Mucosa of stomach (tissue), 1 donor: Measurements from ENCODE around the gene ACTRT3.

ENCODE experiments used
- H3K27me3 ChIP-seq: one replicate; pipeline ENCODE4 v1.7.0; 2013; ENCODE audit warnings: mild to moderate bottlenecking, low read length; ENCODE audit not compliant: control insufficient read depth, insufficient read depth
- H3K36me3 ChIP-seq: one replicate; pipeline ENCODE4 v1.7.0; 2013; ENCODE audit warnings: low read length; ENCODE audit not compliant: control insufficient read depth, insufficient read depth
- H3K4me1 ChIP-seq: one replicate; pipeline ENCODE4 v1.7.0; 2013; ENCODE audit warnings: mild to moderate bottlenecking, low read length; ENCODE audit not compliant: control insufficient read depth, insufficient read depth
- H3K4me3 ChIP-seq: one replicate; pipeline ENCODE4 v1.7.0; 2013; ENCODE audit warnings: low read length
- H3K9ac ChIP-seq: one replicate; pipeline ENCODE4 v1.7.0; 2013; ENCODE audit warnings: mild to moderate bottlenecking, low read length, moderate library complexity
- H3K9me3 ChIP-seq: one replicate; pipeline ENCODE4 v1.7.0; 2013; ENCODE audit warnings: mild to moderate bottlenecking, low read length, moderate library complexity; ENCODE audit not compliant: control insufficient read depth
- donor health status: Pancreatic carcinoma.

ACTRT3 gene

DNA sequence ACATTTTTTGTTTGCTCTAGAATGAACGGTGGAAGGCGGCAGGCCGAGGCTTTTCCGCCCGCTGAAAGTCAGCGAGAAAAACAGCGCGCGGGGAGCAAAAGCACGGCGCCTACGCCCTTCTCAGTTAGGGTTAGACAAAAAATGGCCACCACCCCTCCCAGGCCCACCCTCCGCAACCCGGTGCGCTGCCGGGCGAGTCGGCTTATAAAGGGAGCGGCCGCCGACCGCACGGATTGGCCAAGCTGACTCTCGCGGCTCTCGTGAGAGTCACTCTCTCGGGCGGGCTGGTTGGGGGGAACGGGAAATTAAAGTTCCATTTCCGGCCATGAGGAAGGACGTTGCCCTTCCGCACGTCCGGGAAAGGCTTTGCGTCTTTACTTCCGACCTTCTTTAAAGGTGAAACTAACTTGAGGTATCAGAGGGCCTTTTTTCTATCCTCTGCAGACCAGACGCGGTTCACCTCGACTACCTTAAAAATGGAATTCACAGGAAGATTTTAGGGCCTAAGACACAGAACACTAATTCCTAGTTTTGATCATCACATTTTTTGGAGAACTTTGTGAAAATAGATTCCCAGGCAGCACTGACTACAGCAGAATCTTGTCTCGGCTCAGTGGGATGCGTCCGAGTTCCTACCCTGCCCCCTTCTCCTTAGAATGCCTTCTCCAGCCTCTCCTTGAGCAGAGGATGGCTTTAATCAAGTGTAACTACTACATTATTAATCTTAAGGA is 4.3 kb downstream of the ACTRT3 start, which contains the start of gene TERC:
Gene TERC (minus strand): TSS at position 179 of the 731 bp plus-strand sequence.
- H3K4me3 ChIP-seq, result peak within 1 kb of the TSS; percentile 61
- H3K36me3 ChIP-seq, result no peaks in the 10 kb centered on the region
- peak within 1 kb of the TSS; percentile 93 for H3K9ac ChIP-seq
- no peaks in the 10 kb centered on the region for H3K9me3 ChIP-seq
- no peaks in the 10 kb centered on the region for H3K27me3 ChIP-seq
- no peaks in the 10 kb centered on the region for H3K4me1 ChIP-seq

DNA sequence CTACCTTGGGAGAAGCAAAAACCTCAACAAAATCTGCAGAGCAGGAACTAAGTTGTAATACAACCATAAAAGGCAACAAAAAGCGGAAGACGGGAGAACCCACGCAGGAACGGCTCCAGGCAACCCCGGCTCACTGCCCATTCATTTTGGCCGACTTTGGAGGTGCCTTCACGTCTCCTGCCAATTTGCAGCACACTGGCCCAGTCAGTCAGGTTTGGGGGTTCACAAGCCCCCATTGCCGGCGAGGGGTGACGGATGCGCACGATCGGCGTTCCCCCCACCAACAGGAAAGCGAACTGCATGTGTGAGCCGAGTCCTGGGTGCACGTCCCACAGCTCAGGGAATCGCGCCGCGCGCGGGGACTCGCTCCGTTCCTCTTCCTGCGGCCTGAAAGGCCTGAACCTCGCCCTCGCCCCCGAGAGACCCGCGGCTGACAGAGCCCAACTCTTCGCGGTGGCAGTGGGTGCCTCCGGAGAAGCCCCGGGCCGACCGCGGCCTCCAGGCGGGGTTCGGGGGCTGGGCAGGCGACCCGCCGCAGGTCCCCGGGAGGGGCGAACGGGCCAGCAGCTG is 5.0 kb downstream of the ACTRT3 start:
- Histone ChIP-seq H3K4me3 (peak overlapping the region; percentile 61), H3K9ac (peak overlapping the region; percentile 93), H3K27me3 (no peaks in the 10 kb centered on the region), H3K4me1 (no peaks in the 10 kb centered on the region), H3K36me3 (no peaks in the 10 kb centered on the region), H3K9me3 (no peaks in the 10 kb centered on the region)

DNA sequence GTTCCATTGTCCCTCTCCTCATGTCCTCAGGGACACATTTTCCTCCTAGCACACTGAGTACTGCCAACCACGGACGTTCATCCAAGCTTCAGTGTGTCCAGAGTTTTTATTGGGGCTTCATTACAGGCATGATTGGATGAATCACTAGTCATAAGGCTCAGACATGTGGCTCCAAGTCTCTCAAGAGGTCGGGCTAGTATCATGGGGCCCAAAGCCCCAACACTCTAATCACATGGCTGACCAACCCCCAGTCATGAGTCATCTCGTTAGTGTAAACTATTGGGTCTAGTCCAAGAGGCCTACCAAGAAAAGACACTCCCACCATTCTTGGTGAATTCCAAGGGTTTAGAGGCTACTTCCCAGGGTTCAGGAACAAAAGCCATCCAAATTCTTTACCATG is 8.9 kb downstream of the ACTRT3 start:
- Histone ChIP-seq H3K4me1 (peaks cover 3% of the 10 kb centered on the region), H3K27me3 (no peaks in the 10 kb centered on the region), H3K36me3 (no peaks in the 10 kb centered on the region), H3K4me3 (no peak overlapping the region), H3K9me3 (no peaks in the 10 kb centered on the region), H3K9ac (no peak overlapping the region)

DNA sequence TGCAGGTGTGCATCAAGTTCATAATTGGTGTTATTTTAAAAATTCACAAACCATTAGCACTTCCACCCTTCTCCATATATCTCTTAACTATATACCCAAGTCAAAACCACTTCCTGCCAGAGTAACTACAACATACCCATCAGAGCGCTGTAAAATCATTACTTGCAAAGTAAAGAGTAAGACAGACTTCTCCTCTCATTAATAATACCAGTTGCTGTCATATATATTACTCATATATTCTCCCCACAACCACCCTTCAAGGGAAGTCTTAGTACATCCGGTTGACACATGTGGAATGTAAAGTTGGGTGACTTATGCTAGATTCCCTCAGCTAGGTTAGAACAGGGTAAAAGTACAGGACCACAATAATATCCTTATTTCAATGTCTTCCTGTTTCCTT is 10.1 kb downstream of the ACTRT3 start:
- Histone ChIP-seq H3K27me3 (no peaks in the 10 kb centered on the region), H3K4me1 (peaks cover 12% of the 10 kb centered on the region), H3K9me3 (no peaks in the 10 kb centered on the region), H3K9ac (no peak overlapping the region), H3K36me3 (no peaks in the 10 kb centered on the region), H3K4me3 (no peak overlapping the region)

DNA sequence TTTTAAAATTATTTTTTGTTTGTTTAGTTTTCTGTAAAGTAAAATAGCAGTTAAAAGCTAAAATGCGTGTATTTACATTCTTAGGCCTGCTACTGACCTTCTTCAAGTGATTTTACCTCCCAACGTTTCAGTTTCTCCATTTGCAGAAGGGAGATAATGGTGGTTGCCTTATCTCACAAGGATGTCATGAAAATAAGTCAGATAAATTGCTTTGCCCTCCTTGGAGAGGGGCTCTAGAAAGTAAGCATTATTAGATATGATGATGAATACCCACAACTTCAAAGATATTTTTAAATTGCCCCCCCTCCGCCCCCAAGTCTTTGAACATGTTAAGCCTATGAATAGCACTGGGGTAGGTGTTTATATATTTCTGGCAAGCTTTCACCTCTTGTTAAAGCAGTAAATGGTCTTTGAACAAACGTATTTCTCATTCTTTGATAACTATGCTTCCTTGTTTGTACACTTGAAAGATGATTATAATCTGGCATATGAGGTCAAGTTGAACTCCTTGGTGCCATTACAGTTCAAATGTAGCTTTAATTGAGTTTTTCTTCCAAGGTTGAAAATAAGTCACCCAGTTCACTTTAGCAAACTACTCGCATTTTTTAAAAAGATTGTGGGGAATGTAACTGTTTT is 10.9 kb downstream of the ACTRT3 start:
- Histone ChIP-seq H3K9me3 (no peaks in the 10 kb centered on the region), H3K9ac (no peak overlapping the region), H3K4me3 (no peak overlapping the region), H3K27me3 (no peaks in the 10 kb centered on the region), H3K4me1 (peaks cover 12% of the 10 kb centered on the region), H3K36me3 (no peaks in the 10 kb centered on the region)

DNA sequence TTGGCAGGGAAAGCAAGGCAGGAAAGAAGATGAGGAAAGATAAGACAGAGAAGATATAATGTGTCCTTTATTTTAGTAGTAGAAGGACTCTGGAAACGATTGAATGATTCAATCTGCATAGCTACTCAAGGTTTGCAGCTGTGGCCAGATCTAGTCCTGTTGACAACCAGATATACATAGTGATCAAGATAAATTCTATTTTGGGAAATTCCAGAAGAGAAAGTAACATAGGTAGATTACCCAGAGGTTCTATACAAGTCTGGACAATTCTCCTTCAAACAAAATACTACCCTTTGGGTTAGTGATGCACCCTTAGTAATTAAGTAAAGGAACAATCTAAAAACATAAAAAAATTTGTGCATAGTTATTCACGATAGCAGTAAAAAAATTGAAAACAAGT is 13.9 kb downstream of the ACTRT3 start:
- Histone ChIP-seq H3K27me3 (no peaks in the 10 kb centered on the region), H3K9me3 (no peaks in the 10 kb centered on the region), H3K36me3 (no peaks in the 10 kb centered on the region), H3K4me3 (no peak overlapping the region), H3K4me1 (peaks cover 21% of the 10 kb centered on the region), H3K9ac (no peak overlapping the region)

DNA sequence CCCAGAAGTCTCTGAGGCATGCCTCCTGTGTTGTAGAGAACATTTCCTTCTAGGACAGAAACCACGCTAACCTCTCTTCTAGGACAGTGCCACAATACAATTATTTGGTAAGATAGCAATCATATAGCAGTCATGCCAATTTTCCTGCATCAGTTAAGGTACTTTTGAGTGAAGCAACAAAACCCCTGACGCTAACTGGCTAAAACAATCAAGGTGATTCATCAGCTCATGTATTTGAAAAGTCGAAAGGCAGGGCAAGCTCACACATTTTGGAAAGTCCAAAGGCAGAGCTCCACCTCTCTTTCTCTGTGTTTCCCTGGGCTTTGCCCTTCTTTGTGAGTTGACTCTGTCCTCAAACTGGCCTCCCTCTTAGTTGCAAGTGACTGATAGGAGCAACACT is 14.7 kb downstream of the ACTRT3 start:
- H3K27me3 ChIP-seq, result no peaks in the 10 kb centered on the region
- H3K4me3 ChIP-seq, result no peak overlapping the region
- H3K36me3 ChIP-seq, result no peaks in the 10 kb centered on the region
- H3K9me3 ChIP-seq, result no peaks in the 10 kb centered on the region
- H3K9ac ChIP-seq, result no peak overlapping the region
- peaks cover 29% of the 10 kb centered on the region for H3K4me1 ChIP-seq

DNA sequence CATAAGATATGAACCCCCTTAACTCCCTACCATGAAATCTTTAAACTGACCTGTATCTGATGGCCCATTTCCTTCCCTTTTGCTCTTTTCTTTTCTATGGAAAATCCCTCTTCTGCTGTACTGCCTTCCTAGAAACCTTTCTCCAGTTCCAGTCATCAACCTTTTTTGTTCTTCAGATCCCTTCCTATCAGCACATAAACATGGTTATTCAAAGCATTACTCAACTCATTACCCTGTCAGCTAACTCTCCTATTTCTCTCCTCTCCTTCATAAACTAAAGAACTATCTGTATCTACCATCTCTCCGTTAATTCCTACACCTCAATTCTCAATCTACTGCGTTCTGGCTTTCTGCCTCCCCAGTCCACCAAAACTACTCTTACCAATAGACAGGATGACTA is 17.5 kb downstream of the ACTRT3 start:
- Histone ChIP-seq H3K9me3 (no peaks in the 10 kb centered on the region), H3K27me3 (no peaks in the 10 kb centered on the region), H3K36me3 (no peaks in the 10 kb centered on the region), H3K4me1 (peaks cover 35% of the 10 kb centered on the region), H3K4me3 (no peak overlapping the region), H3K9ac (no peak overlapping the region)

DNA sequence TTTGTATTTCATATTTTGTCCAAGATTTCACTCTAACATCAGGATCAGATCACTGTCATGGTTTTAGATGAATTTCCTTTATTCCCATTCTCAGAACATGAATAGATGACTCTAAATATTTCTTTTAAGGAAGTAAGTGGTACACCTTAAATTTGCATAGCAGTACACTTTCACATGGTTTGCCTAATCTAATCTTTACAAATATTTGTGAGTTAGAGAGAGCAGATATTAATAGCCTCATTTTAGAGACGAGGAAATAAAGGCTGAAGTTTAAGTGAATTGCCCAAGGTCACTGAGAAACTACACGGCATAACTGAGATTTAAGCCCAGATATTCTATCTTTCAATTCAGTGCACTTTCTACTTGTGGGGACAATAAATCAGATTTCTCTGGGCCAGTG is 18.7 kb downstream of the ACTRT3 start:
- H3K9ac ChIP-seq, result no peak overlapping the region
- H3K4me3 ChIP-seq, result no peak overlapping the region
- no peaks in the 10 kb centered on the region for H3K27me3 ChIP-seq
- no peaks in the 10 kb centered on the region for H3K9me3 ChIP-seq
- H3K4me1 ChIP-seq, result peaks cover 35% of the 10 kb centered on the region
- no peaks in the 10 kb centered on the region for H3K36me3 ChIP-seq

DNA sequence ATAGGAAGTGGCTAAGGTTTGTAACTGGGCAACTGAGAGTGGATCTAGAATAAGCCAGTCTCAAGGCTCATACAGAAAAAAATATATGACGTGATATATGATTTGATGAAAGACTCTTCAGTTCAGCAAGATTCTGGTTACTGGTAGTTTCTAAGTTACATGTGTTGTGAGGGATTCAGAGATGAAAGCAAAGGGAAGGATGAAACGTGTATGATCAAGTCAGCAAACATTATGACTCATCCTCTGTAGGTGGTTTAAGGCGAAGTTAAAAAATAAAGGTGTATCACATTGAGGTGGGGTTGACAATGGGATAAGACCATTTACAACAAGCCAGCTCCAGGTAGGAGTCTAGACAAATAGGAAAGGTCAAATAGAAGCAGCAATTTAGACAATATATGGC is 20.7 kb downstream of the ACTRT3 start:
- H3K36me3 ChIP-seq, result no peaks in the 10 kb centered on the region
- H3K9me3 ChIP-seq, result no peaks in the 10 kb centered on the region
- H3K9ac ChIP-seq, result no peak overlapping the region
- H3K27me3 ChIP-seq, result no peaks in the 10 kb centered on the region
- peaks cover 27% of the 10 kb centered on the region for H3K4me1 ChIP-seq
- no peak overlapping the region for H3K4me3 ChIP-seq

DNA sequence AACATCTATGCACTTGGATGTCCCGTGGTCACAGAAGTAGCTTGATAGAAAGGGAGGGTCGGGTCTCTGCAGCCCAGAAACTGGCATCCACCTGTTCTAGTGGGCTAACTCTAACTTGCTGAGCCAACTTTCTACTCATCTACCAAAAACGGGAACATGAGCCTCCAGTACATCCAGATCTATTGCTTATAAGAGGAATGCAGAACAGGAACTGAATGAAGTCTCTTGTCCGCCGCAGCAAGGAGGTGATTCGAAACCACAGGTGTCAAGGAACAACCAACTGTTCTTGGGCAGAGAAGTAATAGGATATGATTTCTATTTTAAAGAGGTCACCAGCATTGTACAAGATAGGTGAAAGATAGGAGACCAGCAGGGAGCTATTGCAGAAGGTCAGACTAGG is 22.4 kb downstream of the ACTRT3 start:
- no peaks in the 10 kb centered on the region for H3K36me3 ChIP-seq
- no peaks in the 10 kb centered on the region for H3K9me3 ChIP-seq
- H3K4me1 ChIP-seq, result peaks cover 27% of the 10 kb centered on the region
- no peak overlapping the region for H3K4me3 ChIP-seq
- H3K27me3 ChIP-seq, result no peaks in the 10 kb centered on the region
- no peak overlapping the region for H3K9ac ChIP-seq

DNA sequence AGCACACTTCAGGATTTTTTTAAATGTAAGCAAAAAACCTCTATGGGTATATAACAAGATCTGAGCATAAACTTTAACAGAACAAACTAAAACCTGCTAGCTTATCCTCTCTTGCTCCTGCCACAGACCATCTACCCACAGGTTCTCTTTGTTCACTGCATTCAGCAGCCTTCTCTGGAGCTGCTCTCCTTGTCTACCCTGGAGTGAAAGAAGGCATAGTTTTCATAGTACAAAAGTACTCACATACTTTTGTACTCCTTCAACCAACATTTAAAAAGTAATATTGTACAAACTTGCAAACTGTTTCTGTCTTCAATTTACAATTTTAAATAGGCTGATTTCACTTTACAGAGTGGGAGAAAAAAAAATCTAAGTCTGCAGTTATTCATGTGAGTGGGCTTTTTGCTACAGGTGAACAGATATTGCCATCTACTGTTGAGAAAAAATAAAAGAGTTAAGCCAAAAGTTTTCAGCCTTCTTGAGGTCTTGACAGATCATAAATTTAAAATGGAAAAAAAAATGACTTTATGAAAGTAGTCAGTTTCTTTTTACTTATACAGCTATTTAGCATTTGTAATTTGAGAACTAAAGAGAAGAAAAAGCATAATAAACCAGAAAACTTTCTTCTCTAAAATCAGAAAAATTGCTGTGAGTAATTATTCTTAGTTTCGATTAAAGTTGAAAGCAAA is 24.9 kb downstream of the ACTRT3 start:
- H3K4me1 ChIP-seq, result peaks cover 8% of the 10 kb centered on the region
- no peak overlapping the region for H3K9ac ChIP-seq
- no peaks in the 10 kb centered on the region for H3K9me3 ChIP-seq
- H3K36me3 ChIP-seq, result no peaks in the 10 kb centered on the region
- H3K4me3 ChIP-seq, result no peak overlapping the region
- H3K27me3 ChIP-seq, result no peaks in the 10 kb centered on the region
